K562 (cell line): ENCODE data around the gene MAPKAPK2. TPM values are rescaled to one million over a fixed set of nuclear protein-coding genes. Genes with fewer than 3 reads are reported as not detected.

Experiments used
- ATAC-seq: fragments of 200-7000 bp; cut with Tn5 transposase; 3 replicates; pipeline ENCODE4 v1.9.1; 2020; ENCODE audit warnings: moderate library complexity
- BruUV-seq: library from RNA; stranded (reverse); fragments of 400-500 nt; replicated peaks from 2 replicates; lab custom pipeline; 2021; lab: Mats Ljungman, UMichigan
- CTCF ChIA-PET: fragments of 300-600 bp; formaldehyde crosslinking; extraction: SDS; loops from one replicate; lab custom pipeline; 2021; ENCODE audit warnings: low intra/inter-chr PET ratio; lab: Yijun Ruan, JAX
- POLR2A ChIA-PET: fragments of 300-600, 350-650 bp; sonication (Branson Sonifier 250); formaldehyde crosslinking; extraction: SDS; loops from one replicate; lab custom pipeline; 2021; ENCODE audit warnings: antibody characterized with exemption, inconsistent platforms; lab: Yijun Ruan, JAX
- DNase-seq, 4 experiments: peaks; one replicate each; pipeline versions ENCODE4 v3.0.0 to v3.0.0-alpha.2; 2011 to 2018; ENCODE audit warnings: low spot score in 3 of 4, mixed read lengths in 3 of 4; ENCODE audit errors: extremely low read depth in 1 of 4
- FAIRE-seq: peaks from 2 replicates; lab custom pipeline; 2011; peaks lifted over from hg19 to GRCh38; lab: Jason Lieb, UNC
- H2AFZ ChIP-seq: 2 replicates; pipeline ENCODE4 v1.6.0; 2011; ENCODE audit warnings: low read depth, low read length, control low read depth, inconsistent platforms
- H3K27ac ChIP-seq: fragments of 200-600 bp; 3 replicates; pipeline ENCODE4 v1.8.0; 2011; ENCODE audit warnings: low read depth, mild to moderate bottlenecking, control low read depth, inconsistent platforms, low read length, moderate library complexity, mixed read lengths; ENCODE audit errors: extremely low read depth
- H3K27me3 ChIP-seq, 2 experiments: fragments of 300-600 bp in 1 of 2; 2 replicates in 1 of 2; 3 replicates in 1 of 2; pipeline versions ENCODE4 v1.6.0 to v1.8.0; 2011; ENCODE audit warnings: inconsistent platforms in 2 of 2, low read length in 2 of 2, mild to moderate bottlenecking in 1 of 2, mixed read lengths in 1 of 2, moderate library complexity in 1 of 2; ENCODE audit not compliant: control insufficient read depth in 2 of 2, insufficient read depth in 2 of 2
- H3K36me3 ChIP-seq: fragments of 300-600 bp; 3 replicates; pipeline ENCODE4 v1.8.0; 2011; ENCODE audit warnings: mild to moderate bottlenecking, low read length, inconsistent platforms; ENCODE audit not compliant: control insufficient read depth, insufficient read depth
- H3K4me1 ChIP-seq, 2 experiments: fragments of 200-600 bp in 1 of 2; replicated peaks in 1 of 2; 2 replicates in 1 of 2; 3 replicates in 1 of 2; pipeline versions ENCODE4 v1.5.1 to v1.8.0; 2011; ENCODE audit warnings: inconsistent platforms in 2 of 2, low read length in 2 of 2, mild to moderate bottlenecking in 1 of 2, mixed read lengths in 1 of 2, moderate library complexity in 1 of 2; ENCODE audit not compliant: control insufficient read depth in 2 of 2, insufficient read depth in 2 of 2
- H3K4me2 ChIP-seq: 2 replicates; pipeline ENCODE4 v1.6.1; 2011; ENCODE audit warnings: low read length, control low read depth, inconsistent platforms, mixed read lengths; ENCODE audit not compliant: insufficient read depth
- H3K4me3 ChIP-seq: fragments of 200-600 bp; sonication (generic), shearing (Covaris generic); 2 replicates; pipeline ENCODE4 v1.5.1; 2016; ENCODE audit warnings: control low read depth, inconsistent platforms
- H3K79me2 ChIP-seq: fragments of 200-600 bp; 3 replicates; pipeline ENCODE4 v1.8.0; 2011; ENCODE audit warnings: low read length, inconsistent platforms; ENCODE audit not compliant: control insufficient read depth, insufficient read depth
- H3K9ac ChIP-seq, 2 experiments: 2 replicates each; pipeline versions ENCODE4 v1.6.0 to v1.6.1; 2011; ENCODE audit warnings: low read depth in 2 of 2, low read length in 2 of 2, control low read depth in 1 of 2, inconsistent platforms in 1 of 2, mild to moderate bottlenecking in 1 of 2, mixed read lengths in 1 of 2; ENCODE audit not compliant: insufficient read depth in 1 of 2
- H3K9me1 ChIP-seq: one replicate; pipeline ENCODE4 v1.6.0; 2011; ENCODE audit warnings: inconsistent platforms, mild to moderate bottlenecking, low read length, moderate library complexity; ENCODE audit not compliant: control insufficient read depth, insufficient read depth
- H3K9me3 ChIP-seq: replicated peaks from 2 replicates; pipeline ENCODE4 v1.5.1; 2011; ENCODE audit warnings: low read depth, low read length, inconsistent platforms; ENCODE audit not compliant: control insufficient read depth, insufficient read depth
- H4K20me1 ChIP-seq: replicated peaks from 2 replicates; pipeline ENCODE4 v1.6.1; 2011; ENCODE audit warnings: low read length, inconsistent platforms, mixed read lengths; ENCODE audit not compliant: control insufficient read depth, insufficient read depth
- MBD1 ChIP-seq: fragments of 250-450 bp; sonication (Bioruptor Pico); IDR thresholded peaks from 2 replicates; pipeline ENCODE4 v1.8.0; 2022; ENCODE audit warnings: inconsistent platforms
- MGA ChIP-seq: fragments of 450-650 bp; IDR thresholded peaks from 2 replicates; pipeline ENCODE4 v1.6.1; 2016; ENCODE audit warnings: mild to moderate bottlenecking, moderate library complexity
- SMARCA4 ChIP-seq: fragments of 450-650 bp; IDR thresholded peaks from 2 replicates; pipeline ENCODE4 v1.6.1; 2016
- TOE1 ChIP-seq, 2 experiments: fragments of 450-650 bp in 1 of 2; sonication (generic) in 1 of 2; formaldehyde crosslinking in 1 of 2; IDR thresholded peaks; 2 replicates each; pipeline versions ENCODE4 v1.7.1 to v1.8.0; 2016 to 2022; ENCODE audit warnings: borderline replicate concordance in 2 of 2, mild to moderate bottlenecking in 2 of 2, antibody characterized with exemption in 1 of 2, inconsistent platforms in 1 of 2, low read depth in 1 of 2, missing genetic modification reagents in 1 of 2, moderate library complexity in 1 of 2
- YBX1 ChIP-seq: fragments of 450-650 bp; IDR thresholded peaks from 2 replicates; pipeline ENCODE4 v1.7.1; 2016; ENCODE audit warnings: mild to moderate bottlenecking
- ZNF311 ChIP-seq: fragments of 250-450 bp; sonication (Bioruptor Pico); IDR thresholded peaks from 2 replicates; pipeline ENCODE4 v1.4.0; 2020; ENCODE audit warnings: mild to moderate bottlenecking, moderate library complexity
- WGBS: fragments of 100-300 bp; shearing (Covaris generic); methylation state at CpG from one replicate; pipeline ENCODE4 v1.1.6; 2016; ENCODE audit warnings: low coverage, mixed read lengths; ENCODE audit not compliant: insufficient coverage; ENCODE audit errors: missing lambda C conversion rate; 5-methylcytosine and 5-hydroxymethylcytosine counted together
- in situ Hi-C: fragments of 300-500 bp; cut with MboI; formaldehyde crosslinking; loops from 4 replicates; pipeline ENCODE4 v1.15.0; 2018; ENCODE audit warnings: inconsistent platforms, mixed read lengths
- intact Hi-C: fragments of 100-400 bp; cut with micrococcal nuclease; formaldehyde crosslinking; loops from 2 replicates; pipeline ENCODE4 v1.14.2; 2022
- polyA plus RNA-seq, 8 experiments: library from polyadenylated mRNA; depleted of rRNA in 4 of 8; stranded (reverse) in 5 of 8; unstranded in 3 of 8; fragments of >200 nt; fragmentation: Nextera tagmentation in 2 of 8; fragmentation: Illumina TruSeq in 1 of 8; extraction: Ambion mirVana in 2 of 8; extraction: Trizol in 1 of 8; gene quantifications; 2 replicates each; pipeline versions ENCODE4 v1.2.1 to v1.2.3, GENCODE V29; 2011 to 2014; ENCODE audit warnings: inconsistent platforms in 1 of 8, missing spikeins in 1 of 8
- total RNA-seq, 7 experiments: library from RNA; depleted of rRNA in 6 of 7; stranded (reverse); fragments of >200 nt in 6 of 7; fragmentation: Illumina TruSeq in 2 of 7; extraction: Trizol in 2 of 7; gene quantifications; 2 replicates each; pipeline versions ENCODE4 v1.2.1 to v1.2.3, GENCODE V29; 2011 to 2021; ENCODE audit warnings: low replicate concordance in 1 of 7

MAPKAPK2 gene
- total and polyA plus RNA-seq, 9 of the 15 experiments (the other 6 are each of a cell fraction or from before 2014, with no cell fraction given), result 0.63 to 94.2 (median 52.1) TPM

DNA sequence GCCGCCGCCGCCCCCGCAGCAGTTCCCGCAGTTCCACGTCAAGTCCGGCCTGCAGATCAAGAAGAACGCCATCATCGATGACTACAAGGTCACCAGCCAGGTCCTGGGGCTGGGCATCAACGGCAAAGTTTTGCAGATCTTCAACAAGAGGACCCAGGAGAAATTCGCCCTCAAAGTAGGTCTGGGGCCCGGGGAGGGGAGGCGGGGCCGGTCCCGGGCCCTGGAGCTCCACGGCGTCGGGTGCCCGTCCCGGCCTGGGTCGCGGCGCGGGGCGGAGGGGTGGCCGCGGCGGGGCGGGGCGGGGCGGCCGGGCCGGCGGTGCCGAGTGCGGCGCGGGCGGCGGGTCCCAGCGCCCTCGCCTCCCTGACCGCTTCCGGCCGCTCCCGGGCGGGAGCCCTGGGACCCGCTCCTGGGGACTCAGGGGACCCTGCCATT is 646 bp downstream of the MAPKAPK2 start:
- no TSS peak for BruUV-seq
- Histone ChIP-seq H3K36me3 (peaks cover 10% of the 10 kb centered on the region; the same call in 1 of the 3 replicates), H2AFZ (peak overlapping the region; percentile 33; the same call in 1 of the 2 replicates), H3K4me1 (peaks cover 36 to 61% of the 10 kb centered on the region in 2 experiments), H3K9me1 (peaks cover 13% of the 10 kb centered on the region), H3K9ac (peak overlapping the region; percentile 74 to 91), H3K27ac (peak overlapping the region; percentile 80), H4K20me1 (peaks cover 34% of the 10 kb centered on the region), H3K79me2 (peaks cover 52% of the 10 kb centered on the region), H3K4me3 (peak overlapping the region; percentile 69), H3K9me3 (no peaks in the 10 kb centered on the region), H3K27me3 (no peaks in the 10 kb centered on the region; a peak in 1 of 5 replicates), H3K4me2 (peak overlapping the region; percentile 89)
- ChIA-PET POLR2A (interaction anchor here (1.5 to 10.1 kb wide), 2 partner anchors 10 to 18 kb away, joined by 5 to 130 read pairs; no protein-coding TSS in a partner anchor), CTCF (no interaction called here)
- in situ Hi-C loops (no loop called here), intact Hi-C loops (no loop called here)
- FAIRE-seq, result no peak
- peak; percentile 54 for ATAC-seq
- WGBS, result 0% methylated on average over 19 of the region's 48 CpGs
- peak; percentile 60 to 77 (median 74) for DNase-seq
- TF ChIP-seq MGA (no peak), TOE1 (IDR thresholded peaks at IDR 0.05; ENCODE audit: borderline replicate concordance) (no peak), TOE1 (CRISPR knock-in tag; IDR thresholded peaks at IDR 0.05; ENCODE audit: borderline replicate concordance, low read depth) (no peak), YBX1 (no peak), ZNF311 (no peak), SMARCA4 (no peak), MBD1 (CRISPR knock-in tag) (no peak)
